Measurements from ENCODE around the gene ATP5F1E.

The ATP5F1E gene

DNA sequence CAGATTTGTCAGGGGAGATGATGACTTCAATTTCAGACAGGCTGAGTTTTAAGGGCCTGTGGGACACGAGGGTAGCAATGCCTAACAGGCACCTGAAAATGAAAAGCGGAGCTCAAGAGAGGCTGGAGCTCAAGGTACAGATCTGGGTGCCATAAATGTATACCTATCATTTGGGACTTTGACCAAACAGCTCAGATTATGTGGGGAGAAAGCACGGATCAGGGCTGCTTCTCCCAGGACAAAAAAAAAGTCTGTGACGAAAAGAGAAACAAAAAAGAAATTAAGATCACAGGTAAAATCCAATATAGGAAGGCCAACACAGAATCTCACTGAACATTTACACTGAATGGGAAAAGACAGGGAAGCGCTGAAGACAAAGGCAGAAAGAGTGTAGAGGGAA is 8.5 kb upstream of the ATP5F1E start:
- in situ Hi-C loops (cut with HindIII; ENCODE audit: low sequenced_read_pairs) = no loop called here
- TF ChIP-seq, protein P1, sequence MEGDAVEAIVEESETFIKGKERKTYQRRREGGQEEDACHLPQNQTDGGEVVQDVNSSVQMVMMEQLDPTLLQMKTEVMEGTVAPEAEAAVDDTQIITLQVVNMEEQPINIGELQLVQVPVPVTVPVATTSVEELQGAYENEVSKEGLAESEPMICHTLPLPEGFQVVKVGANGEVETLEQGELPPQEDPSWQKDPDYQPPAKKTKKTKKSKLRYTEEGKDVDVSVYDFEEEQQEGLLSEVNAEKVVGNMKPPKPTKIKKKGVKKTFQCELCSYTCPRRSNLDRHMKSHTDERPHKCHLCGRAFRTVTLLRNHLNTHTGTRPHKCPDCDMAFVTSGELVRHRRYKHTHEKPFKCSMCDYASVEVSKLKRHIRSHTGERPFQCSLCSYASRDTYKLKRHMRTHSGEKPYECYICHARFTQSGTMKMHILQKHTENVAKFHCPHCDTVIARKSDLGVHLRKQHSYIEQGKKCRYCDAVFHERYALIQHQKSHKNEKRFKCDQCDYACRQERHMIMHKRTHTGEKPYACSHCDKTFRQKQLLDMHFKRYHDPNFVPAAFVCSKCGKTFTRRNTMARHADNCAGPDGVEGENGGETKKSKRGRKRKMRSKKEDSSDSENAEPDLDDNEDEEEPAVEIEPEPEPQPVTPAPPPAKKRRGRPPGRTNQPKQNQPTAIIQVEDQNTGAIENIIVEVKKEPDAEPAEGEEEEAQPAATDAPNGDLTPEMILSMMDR (IDR thresholded peaks at IDR 0.05; ENCODE audit: low read depth, low read length, missing control alignments) = no peak
- DNase-seq (ENCODE audit: low read depth) = no peak
- no peak overlapping the region for H3K4me3 ChIP-seq (ENCODE audit: low read depth, low read length)

DNA sequence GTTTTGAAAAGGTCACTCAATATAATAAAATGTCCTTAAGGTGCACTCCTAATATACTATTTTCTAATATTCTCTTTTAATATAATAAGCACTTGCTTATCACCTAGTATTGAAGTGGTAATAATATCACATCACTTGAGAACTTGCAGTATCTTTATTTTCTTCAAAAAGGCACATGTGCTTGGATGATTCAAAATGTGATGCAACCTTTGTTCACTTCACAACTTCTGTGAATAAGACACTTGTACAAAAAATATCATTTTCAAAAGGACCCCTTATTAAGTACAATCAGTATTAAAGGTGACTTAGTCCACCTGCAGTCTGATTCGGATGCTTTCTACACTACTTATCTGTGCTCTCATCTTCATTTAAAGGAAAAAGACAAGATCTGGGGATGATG is 7.1 kb upstream of the ATP5F1E start:
- DNase-seq (ENCODE audit: low read depth) = no peak
- TF ChIP-seq, protein P1 (IDR thresholded peaks at IDR 0.05; ENCODE audit: low read depth, low read length, missing control alignments) = no peak
- no peak overlapping the region for H3K4me3 ChIP-seq (ENCODE audit: low read depth, low read length)
- in situ Hi-C loops (cut with HindIII; ENCODE audit: low sequenced_read_pairs) = no loop called here

DNA sequence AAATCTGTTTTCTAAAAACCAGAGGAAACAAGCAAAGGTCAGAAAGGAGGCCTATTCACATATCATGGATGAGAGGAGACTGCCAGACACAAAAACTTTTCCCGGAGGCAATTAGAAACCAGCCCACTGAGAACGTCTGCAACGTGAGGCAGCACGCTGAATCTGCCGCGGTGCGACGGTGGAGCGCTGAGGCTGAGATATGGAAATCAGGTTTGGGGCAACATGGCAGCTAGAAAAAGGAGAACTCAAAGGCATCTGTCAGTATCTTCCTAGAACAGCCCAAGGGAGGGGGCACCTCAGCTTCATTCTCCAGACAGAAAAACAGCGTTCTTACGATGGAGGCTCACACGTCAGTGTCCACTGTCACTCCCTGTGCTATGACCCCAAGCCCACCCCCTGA is 5.3 kb upstream of the ATP5F1E start:
- no peak for DNase-seq (ENCODE audit: low read depth)
- in situ Hi-C loops (cut with HindIII; ENCODE audit: low sequenced_read_pairs) = no loop called here
- TF ChIP-seq, protein P1 (IDR thresholded peaks at IDR 0.05; ENCODE audit: low read depth, low read length, missing control alignments) = no peak
- no peak overlapping the region for H3K4me3 ChIP-seq (ENCODE audit: low read depth, low read length)

DNA sequence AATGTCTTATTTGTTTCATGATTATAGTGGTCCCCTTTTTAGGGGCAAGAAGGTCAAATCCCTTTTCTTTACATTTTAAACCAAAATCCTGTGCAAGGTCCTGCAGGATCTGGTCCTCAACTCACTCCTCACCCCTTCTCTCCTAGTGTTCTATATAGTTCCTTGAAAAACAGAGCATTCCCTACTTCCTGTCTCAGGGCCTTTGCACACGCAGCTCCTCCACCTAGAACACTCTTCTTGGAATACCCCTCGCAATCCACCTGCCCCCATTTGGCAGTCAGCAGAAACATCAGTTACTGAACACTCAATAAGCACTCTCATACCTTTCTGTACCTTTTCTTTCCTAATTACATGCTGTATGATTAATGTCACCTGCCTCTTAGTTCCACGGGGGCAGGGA is 3.2 kb upstream of the ATP5F1E start:
- DNase-seq (ENCODE audit: low read depth) = no peak
- H3K4me3 ChIP-seq (ENCODE audit: low read depth, low read length) = no peak overlapping the region
- in situ Hi-C loops (cut with HindIII; ENCODE audit: low sequenced_read_pairs) = no loop called here
- TF ChIP-seq, protein P1 (IDR thresholded peaks at IDR 0.05; ENCODE audit: low read depth, low read length, missing control alignments) = no peak

DNA sequence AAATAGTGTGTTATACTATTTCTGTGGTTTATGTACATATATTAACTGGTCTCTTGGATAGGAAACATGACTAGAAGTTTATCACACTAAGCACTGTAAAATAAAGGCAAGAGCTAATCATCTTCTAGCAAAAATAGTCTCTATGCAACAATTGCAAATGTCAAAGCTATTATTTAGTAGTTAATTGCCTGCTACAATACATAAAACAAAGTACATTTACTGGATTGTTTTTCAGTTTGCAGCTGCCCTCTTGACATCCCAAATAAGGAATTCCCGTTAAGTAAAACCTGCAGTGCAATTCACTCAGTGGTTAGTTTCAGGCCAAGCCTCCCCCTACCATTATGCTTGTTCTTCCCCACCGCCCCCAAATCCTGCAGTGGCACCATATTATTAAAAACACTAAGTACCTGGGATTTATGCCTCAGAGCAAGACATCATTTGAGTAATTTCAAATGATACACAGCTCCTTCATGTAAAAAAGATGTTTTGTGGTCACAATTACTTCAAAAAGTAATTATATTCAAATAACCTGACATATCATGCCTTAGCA is 1.6 kb upstream of the ATP5F1E start:
- in situ Hi-C loops (cut with HindIII; ENCODE audit: low sequenced_read_pairs) = no loop called here
- DNase-seq (ENCODE audit: low read depth) = no peak
- no peak overlapping the region for H3K4me3 ChIP-seq (ENCODE audit: low read depth, low read length)
- TF ChIP-seq, protein P1 (IDR thresholded peaks at IDR 0.05; ENCODE audit: low read depth, low read length, missing control alignments) = no peak

DNA sequence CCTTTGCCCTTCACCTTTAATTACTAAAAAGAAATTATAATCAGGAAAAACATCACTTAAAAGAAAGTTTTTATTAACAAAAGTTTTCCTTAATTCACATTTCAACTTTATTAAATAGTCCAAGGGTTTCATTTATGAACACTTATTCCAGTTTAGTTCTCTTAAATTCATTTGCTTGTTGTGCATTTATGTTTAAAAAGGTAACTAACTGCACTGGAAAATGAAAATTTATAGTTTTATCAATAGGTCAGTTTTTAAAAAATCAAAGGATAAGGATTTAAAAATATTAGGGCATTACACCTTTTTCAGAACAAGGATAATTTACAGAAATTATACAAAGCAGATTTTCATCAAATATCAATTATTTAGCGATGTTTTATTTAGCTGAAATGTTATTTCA is 958 bp upstream of the ATP5F1E start:
- no peak for DNase-seq (ENCODE audit: low read depth)
- TF ChIP-seq, protein P1 (IDR thresholded peaks at IDR 0.05; ENCODE audit: low read depth, low read length, missing control alignments) = no peak
- peak overlapping the region; percentile 80 for H3K4me3 ChIP-seq (ENCODE audit: low read depth, low read length)
- in situ Hi-C loops (cut with HindIII; ENCODE audit: low sequenced_read_pairs) = no loop called here

DNA sequence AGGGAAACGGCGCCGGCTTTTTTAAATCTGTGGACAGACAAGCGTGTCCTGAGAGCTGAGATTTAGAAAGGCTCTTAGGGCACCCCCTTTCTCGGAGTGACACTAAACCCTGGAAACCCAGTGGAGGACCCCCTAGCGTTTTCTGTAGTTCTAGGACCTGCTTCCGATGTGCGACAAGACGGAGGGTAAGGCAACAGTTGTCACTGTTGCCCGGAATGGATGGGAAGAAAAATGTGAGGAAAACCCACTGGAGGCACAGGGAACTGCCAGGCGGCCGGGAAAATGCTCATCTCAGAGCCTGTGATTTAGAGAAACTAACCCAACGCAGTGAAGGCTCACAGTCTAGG is 551 bp upstream of the ATP5F1E start:
- in situ Hi-C loops (cut with HindIII; ENCODE audit: low sequenced_read_pairs) = no loop called here
- TF ChIP-seq, protein P1 (IDR thresholded peaks at IDR 0.05; ENCODE audit: low read depth, low read length, missing control alignments) = peak; percentile 18
- peak overlapping the region; percentile 80 for H3K4me3 ChIP-seq (ENCODE audit: low read depth, low read length)
- DNase-seq (ENCODE audit: low read depth) = no peak
